ENCODE results near the gene TMED1.
A peak's percentile ranks its signal among the peaks of the same experiment; 100 is the strongest.

DNA sequence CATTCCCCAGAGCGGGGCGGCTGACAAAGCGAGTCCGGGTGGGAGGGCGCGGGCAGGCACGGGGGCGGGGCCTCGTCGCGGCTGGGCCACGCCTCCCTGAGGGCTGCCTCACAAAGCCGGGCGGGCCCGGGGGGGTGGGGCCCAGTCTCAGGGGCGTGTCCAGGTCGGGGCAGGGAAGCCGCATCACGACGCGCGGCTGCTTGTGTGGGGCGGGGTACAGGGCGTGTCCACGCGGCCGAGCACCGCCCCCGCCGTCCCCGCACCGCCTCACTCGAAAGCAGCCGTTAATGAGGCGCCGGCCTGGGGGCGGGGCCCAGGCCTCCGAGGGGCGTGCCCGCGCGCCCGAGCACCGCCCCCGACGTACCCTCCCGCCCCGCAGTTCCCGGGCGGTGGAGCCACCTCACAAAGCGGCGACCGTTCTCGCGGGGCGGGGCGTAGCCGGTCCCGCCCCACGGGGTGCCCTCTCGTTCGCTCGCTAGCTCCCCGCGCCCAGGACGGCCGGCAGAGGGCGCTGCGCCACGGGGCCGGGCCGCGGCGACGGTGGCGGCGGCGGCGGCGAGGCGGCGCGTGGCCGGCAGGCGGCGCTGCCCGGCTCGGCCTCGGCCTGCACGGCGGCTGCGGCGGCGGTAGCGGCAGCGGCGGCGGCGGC lies 35.1 kb upstream of the TMED1 start, which contains the start of gene CARM1:
- TF ChIP-seq EZH2phosphoT487 (IDR thresholded peaks at IDR 0.05; ENCODE audit: low read depth, severe bottlenecking, unreplicated experiment) (no peak), EZH2 (IDR thresholded peaks at IDR 0.05; ENCODE audit: borderline replicate concordance) (no peak)
- TF ChIP-seq, protein P1, sequence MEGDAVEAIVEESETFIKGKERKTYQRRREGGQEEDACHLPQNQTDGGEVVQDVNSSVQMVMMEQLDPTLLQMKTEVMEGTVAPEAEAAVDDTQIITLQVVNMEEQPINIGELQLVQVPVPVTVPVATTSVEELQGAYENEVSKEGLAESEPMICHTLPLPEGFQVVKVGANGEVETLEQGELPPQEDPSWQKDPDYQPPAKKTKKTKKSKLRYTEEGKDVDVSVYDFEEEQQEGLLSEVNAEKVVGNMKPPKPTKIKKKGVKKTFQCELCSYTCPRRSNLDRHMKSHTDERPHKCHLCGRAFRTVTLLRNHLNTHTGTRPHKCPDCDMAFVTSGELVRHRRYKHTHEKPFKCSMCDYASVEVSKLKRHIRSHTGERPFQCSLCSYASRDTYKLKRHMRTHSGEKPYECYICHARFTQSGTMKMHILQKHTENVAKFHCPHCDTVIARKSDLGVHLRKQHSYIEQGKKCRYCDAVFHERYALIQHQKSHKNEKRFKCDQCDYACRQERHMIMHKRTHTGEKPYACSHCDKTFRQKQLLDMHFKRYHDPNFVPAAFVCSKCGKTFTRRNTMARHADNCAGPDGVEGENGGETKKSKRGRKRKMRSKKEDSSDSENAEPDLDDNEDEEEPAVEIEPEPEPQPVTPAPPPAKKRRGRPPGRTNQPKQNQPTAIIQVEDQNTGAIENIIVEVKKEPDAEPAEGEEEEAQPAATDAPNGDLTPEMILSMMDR (IDR thresholded peaks at IDR 0.05; ENCODE audit: poor library complexity): peak; percentile 66
